Measurements from ENCODE around the gene DHRSX. TPM values are rescaled to one million over a fixed set of nuclear protein-coding genes. Genes with fewer than 3 reads are reported as not detected.
"Not testable (repeated sequence)": the region's sequence is repeated elsewhere in the genome, so short reads cannot be mapped to it uniquely, and the experiment has no call there.

DHRSX gene
- total and polyA plus RNA-seq, 2 of the 13 experiments (the other 11 are each of a cell fraction or from before 2014, with no cell fraction given) = 15.5 to 24.3 TPM

GRCh38 chrX:2390754-2391153 lies 110.0 kb downstream of the DHRSX start:
- no peak overlapping the region for H3K9ac ChIP-seq (ENCODE audit: insufficient read depth, low read depth, low read length)
- no peaks in the 10 kb centered on the region for H3K27me3 ChIP-seq (ENCODE audit: control insufficient read depth in 1 of 2, insufficient read depth in 2 of 2, low read length in 2 of 2)
- POLR2A ChIA-PET = no interaction called here
- H3K36me3 ChIP-seq (replicated peaks in 1 of 2; ENCODE audit: control insufficient read depth in 1 of 2, insufficient read depth in 2 of 2, low read length in 2 of 2) = peaks cover 0 to 3% of the 10 kb centered on the region in 2 experiments; a peak in 3 of 5 replicates
- no peak overlapping the region for H2AFZ ChIP-seq (ENCODE audit: low read length)
- ATAC-seq = no peak
- 85% methylated on average over 5 of the region's 5 CpGs for WGBS (ENCODE audit: low lambda C conversion rate)
- in situ Hi-C loops (cut with HindIII; ENCODE audit: extremely low pct_ligation_motif_present, low pct_unique_long_range_greater_than_20kb) = no loop called here
- H3K4me1 ChIP-seq (ENCODE audit: insufficient read depth, low read length) = peaks cover 10% of the 10 kb centered on the region
- H4K20me1 ChIP-seq (ENCODE audit: insufficient read depth, low read length) = no peaks in the 10 kb centered on the region
- DNase-seq (ENCODE audit: low spot score) = no peak
- H3K9me3 ChIP-seq (ENCODE audit: low read length) = no peaks in the 10 kb centered on the region
- intact Hi-C loops (cut with micrococcal nuclease; ENCODE audit: unreplicated experiment) = loop anchor here (5.0 kb wide), 1 partner anchor 68 kb away; no protein-coding TSS in a partner anchor
- TSS peak; percentile 42 for BruUV-seq (replicated peaks)
- FAIRE-seq = no peak
- no peak overlapping the region for H3K27ac ChIP-seq (ENCODE audit: extremely low read length, insufficient read depth, low read length)
- no peak for TF ChIP-seq RAD21 (CRISPR knock-in tag; IDR thresholded peaks at IDR 0.05)
- TF ChIP-seq ZNF260 (CRISPR knock-in tag; IDR thresholded peaks at IDR 0.05; ENCODE audit: borderline replicate concordance, low read depth) = 0 out of 2 replicates have a peak, but pooled peaks have one; percentile 83
- TF ChIP-seq ZMYM2 (CRISPR knock-in tag; IDR thresholded peaks at IDR 0.05) = 0 out of 2 replicates have a peak, but pooled peaks have one; percentile 26
- peak; percentile 32; the same call in 1 of the 2 replicates for TF ChIP-seq NCOR1 (IDR thresholded peaks at IDR 0.05; ENCODE audit: borderline replicate concordance, low read length)
- TF ChIP-seq KDM5A (IDR thresholded peaks at IDR 0.05; ENCODE audit: borderline replicate concordance, low read length) = no peak
- TF ChIP-seq ZMYM3 (CRISPR knock-in tag; IDR thresholded peaks at IDR 0.05) = peak; percentile 74; the same call in 1 of the 2 replicates
- no peak overlapping the region for H3K4me3 ChIP-seq (replicated peaks in 1 of 3; ENCODE audit: insufficient read depth in 1 of 3, low read depth in 2 of 3, low read length in 3 of 3)
- no peaks in the 10 kb centered on the region for H3K79me2 ChIP-seq (ENCODE audit: insufficient read depth, low read length)
- CTCF ChIA-PET (ENCODE audit: low intra/inter-chr PET ratio, low total read pairs) = no interaction called here
- no peak overlapping the region for H3K4me2 ChIP-seq (ENCODE audit: low read depth, low read length)

GRCh38 chrX:2389731-2390130 lies 111.0 kb downstream of the DHRSX start:
- H3K4me1 ChIP-seq (ENCODE audit: insufficient read depth, low read length); H3K9ac ChIP-seq (ENCODE audit: insufficient read depth, low read depth, low read length); BruUV-seq (replicated peaks); H2AFZ ChIP-seq (ENCODE audit: low read length); H3K9me3 ChIP-seq (ENCODE audit: low read length); H3K4me2 ChIP-seq (ENCODE audit: low read depth, low read length); ATAC-seq; H3K4me3 ChIP-seq (replicated peaks in 1 of 3; ENCODE audit: insufficient read depth in 1 of 3, low read depth in 2 of 3, low read length in 3 of 3); H3K27me3 ChIP-seq (ENCODE audit: control insufficient read depth in 1 of 2, insufficient read depth in 2 of 2, low read length in 2 of 2); CTCF ChIA-PET (ENCODE audit: low intra/inter-chr PET ratio, low total read pairs); in situ Hi-C loops (cut with HindIII; ENCODE audit: extremely low pct_ligation_motif_present, low pct_unique_long_range_greater_than_20kb); POLR2A ChIA-PET; FAIRE-seq; H3K79me2 ChIP-seq (ENCODE audit: insufficient read depth, low read length); H4K20me1 ChIP-seq (ENCODE audit: insufficient read depth, low read length); H3K27ac ChIP-seq (ENCODE audit: extremely low read length, insufficient read depth, low read length); H3K36me3 ChIP-seq (replicated peaks in 1 of 2; ENCODE audit: control insufficient read depth in 1 of 2, insufficient read depth in 2 of 2, low read length in 2 of 2); DNase-seq (ENCODE audit: low spot score): not testable (repeated sequence)
- intact Hi-C loops (cut with micrococcal nuclease; ENCODE audit: unreplicated experiment) = loop anchor here (5.0 kb wide), 1 partner anchor 67 kb away; no protein-coding TSS in a partner anchor
- WGBS (ENCODE audit: low lambda C conversion rate) = 99% methylated on average over 15 of the region's 15 CpGs

Data from HepG2 (cell line).